AG10803 (cell line): ENCODE results near the gene ARMC8.

Source experiments
- DNase-seq: peaks from one replicate; pipeline ENCODE4 v3.0.0; 2010; ENCODE audit warnings: low read depth
- H3K4me3 ChIP-seq: 2 replicates; pipeline ENCODE4 v1.5.1; 2011; ENCODE audit warnings: mild to moderate bottlenecking, low read length, control low read depth
- TF ChIP-seq, protein P1 (sequence below): conservative IDR thresholded peaks from 2 replicates; pipeline ENCODE4 v1.5.1; 2011; ENCODE audit warnings: mild to moderate bottlenecking, low read length, control low read depth, inconsistent platforms

Gene ARMC8

DNA sequence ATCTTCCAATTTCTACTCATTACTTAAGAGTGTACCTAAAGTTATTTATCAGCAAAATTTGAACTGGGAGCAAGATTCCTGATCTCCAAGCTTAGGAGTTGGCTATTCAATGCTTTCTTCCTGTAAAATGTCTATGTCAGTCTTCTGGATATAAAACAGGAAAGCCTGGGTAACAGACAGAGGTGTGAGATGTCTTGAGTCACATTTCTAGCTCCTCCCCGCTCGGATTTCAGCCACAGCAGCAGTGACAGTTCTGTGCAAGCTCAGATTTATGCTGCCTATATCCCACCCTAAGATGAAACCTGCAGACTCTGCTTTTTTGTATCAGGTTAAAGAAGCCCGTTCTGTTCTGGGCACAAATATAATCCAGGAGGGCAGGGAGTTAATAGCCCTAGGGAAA is 2.1 kb upstream of the ARMC8 start:
- no peak overlapping the region for H3K4me3 ChIP-seq
- DNase-seq: no peak
- TF ChIP-seq, protein P1, sequence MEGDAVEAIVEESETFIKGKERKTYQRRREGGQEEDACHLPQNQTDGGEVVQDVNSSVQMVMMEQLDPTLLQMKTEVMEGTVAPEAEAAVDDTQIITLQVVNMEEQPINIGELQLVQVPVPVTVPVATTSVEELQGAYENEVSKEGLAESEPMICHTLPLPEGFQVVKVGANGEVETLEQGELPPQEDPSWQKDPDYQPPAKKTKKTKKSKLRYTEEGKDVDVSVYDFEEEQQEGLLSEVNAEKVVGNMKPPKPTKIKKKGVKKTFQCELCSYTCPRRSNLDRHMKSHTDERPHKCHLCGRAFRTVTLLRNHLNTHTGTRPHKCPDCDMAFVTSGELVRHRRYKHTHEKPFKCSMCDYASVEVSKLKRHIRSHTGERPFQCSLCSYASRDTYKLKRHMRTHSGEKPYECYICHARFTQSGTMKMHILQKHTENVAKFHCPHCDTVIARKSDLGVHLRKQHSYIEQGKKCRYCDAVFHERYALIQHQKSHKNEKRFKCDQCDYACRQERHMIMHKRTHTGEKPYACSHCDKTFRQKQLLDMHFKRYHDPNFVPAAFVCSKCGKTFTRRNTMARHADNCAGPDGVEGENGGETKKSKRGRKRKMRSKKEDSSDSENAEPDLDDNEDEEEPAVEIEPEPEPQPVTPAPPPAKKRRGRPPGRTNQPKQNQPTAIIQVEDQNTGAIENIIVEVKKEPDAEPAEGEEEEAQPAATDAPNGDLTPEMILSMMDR: no peak

DNA sequence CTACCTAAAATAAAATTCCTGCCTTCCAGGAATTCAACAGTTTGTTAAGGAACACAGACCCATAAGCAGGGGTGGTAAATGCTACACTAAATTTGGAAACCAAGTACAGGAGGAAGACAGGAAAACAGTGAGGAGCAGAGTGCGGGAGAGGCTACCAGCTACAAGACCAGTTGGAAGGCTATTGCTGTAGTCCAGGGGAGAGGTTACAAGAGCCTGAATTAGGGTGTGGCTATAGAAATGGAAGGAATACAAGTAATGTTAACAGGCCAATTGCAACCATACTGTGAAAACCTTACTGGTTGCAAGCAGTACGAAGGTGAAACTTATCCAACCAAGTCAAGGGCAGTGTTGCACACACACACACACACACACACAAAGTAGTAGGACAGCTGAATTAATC is 880 bp upstream of the ARMC8 start:
- TF ChIP-seq, protein P1: no peak
- no peak for DNase-seq
- H3K4me3 ChIP-seq: peak overlapping the region; percentile 88; the same call in 1 of the 2 replicates

DNA sequence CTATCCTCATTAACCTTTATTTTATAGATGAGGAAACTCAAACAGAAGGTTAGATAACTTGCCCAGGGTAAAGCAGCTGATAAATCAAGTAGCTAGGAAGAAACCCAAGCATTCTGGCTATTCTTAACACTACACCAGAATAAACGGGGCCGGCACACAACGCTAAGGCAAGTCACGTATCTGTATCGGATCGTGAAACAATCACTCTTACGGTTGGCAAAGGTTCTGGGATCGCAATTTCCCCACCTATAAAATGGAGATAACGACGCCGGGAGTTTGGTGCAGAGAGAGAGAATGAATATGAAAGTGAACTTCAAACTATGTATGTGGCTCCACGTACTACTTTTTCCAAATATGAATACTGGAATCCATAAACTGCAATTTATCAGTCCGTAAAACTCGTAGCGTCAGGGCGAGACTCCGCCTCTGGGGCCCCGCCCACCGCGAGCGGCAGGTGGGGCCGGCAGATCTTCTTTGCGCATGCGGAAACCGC is 252 bp upstream of the ARMC8 start:
- TF ChIP-seq, protein P1: no peak
- peak overlapping the region; percentile 88 for H3K4me3 ChIP-seq
- peak; percentile 80 for DNase-seq

DNA sequence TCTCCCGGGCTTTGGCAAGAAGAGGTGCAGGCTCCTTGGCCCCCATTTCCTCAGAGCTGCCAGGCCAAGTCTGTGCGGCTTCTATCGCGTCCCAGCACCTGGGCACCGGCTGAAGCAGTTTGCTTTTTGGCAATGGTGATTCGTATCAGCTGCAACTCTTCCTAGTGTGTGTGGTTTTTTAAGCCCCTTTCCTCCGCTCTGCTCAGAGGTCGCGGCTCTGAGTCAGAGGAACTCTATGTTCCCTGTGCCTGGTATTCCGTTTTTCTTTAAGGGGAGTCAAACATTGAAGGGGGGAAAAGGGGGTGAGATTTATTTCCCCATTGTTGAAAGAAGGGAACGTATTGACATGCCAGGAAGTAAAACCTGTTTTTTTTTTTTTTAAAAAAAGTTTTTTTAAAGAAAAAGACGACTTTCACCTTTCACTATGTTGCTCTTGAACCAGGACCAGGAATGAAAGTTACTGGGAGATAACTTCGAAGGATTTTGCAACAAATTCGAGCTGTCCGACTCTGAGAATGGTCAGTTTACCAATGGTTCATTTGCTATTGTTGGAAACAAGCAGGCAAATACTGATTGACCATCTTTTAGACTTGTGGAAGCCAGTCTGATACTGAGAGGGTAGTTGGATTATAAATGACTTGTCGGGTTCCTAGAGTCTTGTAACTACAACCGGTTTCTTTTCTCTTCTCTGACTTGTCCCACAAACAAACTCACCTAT is 1.1 kb downstream of the ARMC8 start:
- peak overlapping the region; percentile 88 for H3K4me3 ChIP-seq
- DNase-seq: no peak
- TF ChIP-seq, protein P1: no peak

DNA sequence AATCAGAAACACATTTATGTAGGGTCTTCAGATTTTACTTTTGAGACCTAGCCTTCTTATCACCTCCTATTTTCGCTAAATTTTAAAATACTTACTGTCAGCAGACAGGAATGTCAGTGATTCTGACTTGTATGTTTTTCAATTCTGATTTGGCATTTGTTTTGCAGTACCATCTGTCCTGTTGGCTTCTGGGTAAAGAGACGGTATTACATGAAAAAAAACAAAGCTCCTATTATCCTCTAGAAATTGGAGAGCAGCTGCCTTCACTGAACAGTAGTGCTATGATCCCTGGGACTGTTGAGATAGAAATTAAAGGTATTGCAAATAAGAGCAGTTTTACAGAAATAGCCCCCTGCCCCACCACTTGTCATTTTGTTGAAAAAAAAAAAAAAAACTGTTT is 8.4 kb downstream of the ARMC8 start:
- DNase-seq: no peak
- TF ChIP-seq, protein P1: no peak

DNA sequence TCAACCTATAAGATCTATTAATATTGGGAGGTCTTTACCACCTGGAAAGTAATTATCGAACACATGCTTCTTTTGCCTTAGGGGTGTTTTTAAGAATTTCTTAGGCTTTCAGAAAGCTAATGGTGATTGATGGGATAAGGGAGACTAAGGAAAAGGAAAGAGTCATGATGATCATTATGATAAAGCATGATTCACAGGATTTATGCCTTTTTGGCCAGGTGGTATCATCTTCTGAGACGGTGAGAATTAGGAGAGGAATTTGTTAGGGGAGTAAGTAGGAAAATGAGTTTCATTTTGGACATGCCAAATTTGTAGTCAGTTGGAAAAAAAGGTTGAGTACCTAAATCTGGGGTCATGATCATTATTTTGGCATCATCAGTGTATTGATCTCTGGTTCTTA is 8.9 kb downstream of the ARMC8 start:
- TF ChIP-seq, protein P1: no peak
- no peak overlapping the region for H3K4me3 ChIP-seq
- DNase-seq: no peak

More for the DNA sequence above, 8.4 kb downstream of the ARMC8 start:
- H3K4me3 ChIP-seq: no peak overlapping the region

DNA sequence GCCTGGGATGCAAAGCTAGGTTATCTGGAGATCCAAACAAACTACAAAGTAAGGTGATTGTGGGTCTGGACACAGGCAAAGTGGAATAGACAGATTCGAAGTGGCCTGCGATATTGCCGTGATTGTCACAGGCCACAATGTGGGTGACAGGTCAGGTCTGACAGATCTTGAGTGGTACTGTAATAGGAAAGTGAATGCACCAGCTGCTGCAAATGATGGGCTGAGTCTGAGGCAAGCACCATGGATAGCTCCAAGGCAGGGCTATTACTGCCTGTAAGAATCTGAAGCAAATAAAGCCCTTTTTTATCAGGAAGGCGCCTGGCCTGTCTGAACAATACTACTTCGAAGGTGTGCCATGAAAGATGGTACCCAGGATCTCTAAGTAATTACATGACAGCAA is 10.0 kb downstream of the ARMC8 start:
- peak; percentile 22 for DNase-seq
- no peak overlapping the region for H3K4me3 ChIP-seq
- TF ChIP-seq, protein P1: no peak
